GM18951 (cell line): ENCODE measurements around the gene HS3ST3A1.

Source experiments
- POLR2A ChIP-seq: IDR thresholded peaks from 4 replicates; pipeline ENCODE4 v1.6.1; 2011; ENCODE audit warnings: mild to moderate bottlenecking; ENCODE audit not compliant: insufficient read length, insufficient read depth; ENCODE audit errors: extremely low read depth
- in situ Hi-C: fragments of 300-500 bp; cut with MboI; formaldehyde crosslinking; loops from one replicate; pipeline ENCODE4 v1.12.0; 2022; ENCODE audit warnings: low sequenced_read_pairs, mixed read lengths, inconsistent platforms; ENCODE audit not compliant: unreplicated experiment

The HS3ST3A1 gene

DNA sequence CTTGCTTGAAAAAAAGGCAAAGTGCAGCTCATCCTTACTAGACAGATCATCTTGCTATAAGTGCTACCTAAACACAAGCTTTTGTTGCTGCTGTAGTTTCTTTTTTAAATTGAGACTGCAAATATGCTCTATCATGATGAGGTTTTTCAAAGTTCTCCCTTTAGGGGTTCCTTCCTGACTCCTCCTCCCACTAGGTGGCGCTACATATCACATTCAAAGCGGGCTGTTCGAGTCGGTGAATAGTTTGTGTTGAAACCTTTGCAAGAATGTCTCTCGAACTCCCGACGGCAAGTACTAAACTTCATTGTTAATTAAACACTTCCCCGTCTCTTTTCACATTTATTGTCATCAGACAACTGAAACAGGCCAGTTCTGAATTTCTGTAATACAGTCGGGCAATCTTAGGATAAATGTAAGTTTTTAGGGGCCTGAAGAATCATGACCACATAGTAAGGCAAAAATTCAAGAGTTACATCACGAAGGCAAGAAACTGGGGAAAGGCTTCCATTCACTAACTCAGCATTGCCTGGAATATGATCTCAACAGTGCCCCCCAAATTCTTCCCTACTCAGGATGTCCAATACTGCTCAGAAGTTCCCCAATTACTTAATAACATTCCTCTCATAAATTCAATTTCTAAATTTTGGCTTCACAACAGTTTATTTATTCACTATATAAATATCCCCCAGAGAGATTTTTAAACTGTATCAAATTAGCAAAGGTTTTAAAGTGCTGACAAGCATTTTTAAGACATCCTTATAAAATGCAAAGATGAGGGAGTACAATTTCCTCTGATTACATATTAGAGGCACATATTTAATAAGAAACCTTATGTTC, 6.7 kb downstream of the HS3ST3A1 start:
- in situ Hi-C loops, result loop anchor here (10.0 to 25.0 kb wide), 2 partner anchors 717 to 1330 kb away; partner anchors contain the start of gene HS3ST3B1
- no peak for TF ChIP-seq POLR2A

DNA sequence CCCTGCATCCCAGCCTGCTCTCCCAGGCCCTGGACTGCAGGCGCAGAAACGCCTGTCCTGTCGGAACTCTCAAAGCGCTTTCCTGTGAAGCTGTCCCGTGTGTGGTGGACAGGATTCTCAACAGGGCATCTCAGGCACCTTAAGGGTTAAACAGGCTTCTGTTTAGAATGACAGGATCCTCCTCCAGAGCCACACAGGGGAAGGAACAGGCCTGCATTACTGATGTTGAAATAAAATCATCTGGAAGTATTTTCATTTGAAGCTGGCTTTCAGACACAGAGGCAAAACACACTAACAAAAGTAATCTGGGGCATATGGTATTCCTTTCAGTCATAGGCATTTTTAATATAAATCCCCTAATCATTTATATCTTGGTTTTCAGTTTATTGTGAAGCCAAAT, 7.4 kb downstream of the HS3ST3A1 start:
- TF ChIP-seq POLR2A, result no peak
- in situ Hi-C loops, result loop anchor here (10.0 to 25.0 kb wide), 2 partner anchors 718 to 1330 kb away; partner anchors contain the start of gene HS3ST3B1

DNA sequence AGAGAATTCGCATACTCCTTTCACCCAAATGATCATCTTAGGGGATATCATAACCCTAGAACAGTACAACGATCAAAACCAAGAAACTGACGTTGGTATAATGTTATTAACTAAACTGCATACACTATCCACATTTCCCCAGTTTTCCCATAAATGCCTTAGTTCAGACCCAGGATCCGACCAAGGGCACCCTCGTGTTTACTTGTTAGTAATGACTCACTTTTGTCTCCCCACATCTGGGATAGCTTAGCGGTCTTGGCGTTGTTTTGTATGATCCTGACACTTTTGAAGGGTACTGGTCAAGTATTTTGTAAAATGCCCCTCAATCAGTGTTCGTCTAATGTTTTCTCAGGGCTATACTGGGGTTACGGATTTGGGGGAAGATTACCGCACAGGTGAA, 8.0 kb downstream of the HS3ST3A1 start:
- TF ChIP-seq POLR2A, result no peak
- in situ Hi-C loops, result loop anchor here (10.0 to 25.0 kb wide), 2 partner anchors 719 to 1331 kb away; partner anchors contain the start of gene HS3ST3B1

DNA sequence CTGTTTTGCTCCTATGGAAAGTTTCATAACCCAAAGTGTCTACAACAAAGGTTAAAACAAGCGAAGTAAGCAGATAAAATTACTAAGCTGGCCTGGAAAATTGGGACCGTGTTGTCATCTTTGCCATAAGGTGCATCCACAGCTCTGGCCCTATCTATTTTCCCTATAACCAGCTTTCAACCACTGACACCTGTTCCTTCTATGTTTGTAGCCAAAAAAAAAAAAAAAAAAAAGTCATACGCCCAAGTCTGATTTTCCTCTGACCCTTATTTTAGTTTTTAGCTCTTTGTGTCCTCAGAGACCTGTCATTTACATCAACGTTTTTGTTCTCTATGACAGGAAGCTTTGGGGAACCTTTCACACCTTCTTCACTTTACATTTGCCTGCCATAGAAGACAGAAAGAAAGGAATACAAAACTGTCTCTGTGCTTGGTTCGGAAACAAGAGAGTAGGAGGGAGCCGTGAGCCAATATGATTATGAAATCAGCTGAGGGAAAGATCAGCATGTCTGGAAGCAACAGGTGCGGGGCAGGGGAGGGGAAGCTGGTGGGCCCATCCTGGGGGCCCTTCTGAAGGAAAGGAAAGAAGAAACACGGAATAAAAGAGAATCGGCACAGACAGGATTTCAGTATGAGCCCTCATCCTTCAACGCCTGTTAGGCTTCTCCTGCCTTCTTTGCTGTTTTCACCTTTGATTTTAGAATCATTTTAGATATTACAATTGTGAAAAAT, 8.5 kb downstream of the HS3ST3A1 start:
- in situ Hi-C loops, result loop anchor here (10.0 to 25.0 kb wide), 2 partner anchors 719 to 1332 kb away; partner anchors contain the start of gene HS3ST3B1
- no peak for TF ChIP-seq POLR2A

DNA sequence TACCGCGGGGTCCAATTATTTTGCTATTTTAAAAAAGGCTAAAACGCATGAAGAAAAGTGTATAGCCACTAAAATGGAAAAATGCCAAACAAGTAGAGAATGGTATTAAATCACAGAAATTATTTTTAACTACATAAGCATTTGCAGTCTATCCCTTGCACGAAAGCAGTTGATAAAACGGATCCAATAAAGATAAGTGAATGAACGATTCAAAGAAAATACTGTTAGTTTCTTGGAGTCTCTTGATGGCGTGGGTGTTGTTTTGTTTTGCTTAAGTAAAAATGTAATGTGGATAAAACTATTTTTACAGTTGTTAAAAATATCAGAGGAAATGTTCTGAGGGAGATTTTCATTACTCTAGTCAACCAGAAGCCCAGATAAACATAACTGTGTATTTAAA, 9.3 kb downstream of the HS3ST3A1 start:
- TF ChIP-seq POLR2A, result no peak
- in situ Hi-C loops, result loop anchor here (10.0 to 25.0 kb wide), 2 partner anchors 720 to 1332 kb away; partner anchors contain the start of gene HS3ST3B1

DNA sequence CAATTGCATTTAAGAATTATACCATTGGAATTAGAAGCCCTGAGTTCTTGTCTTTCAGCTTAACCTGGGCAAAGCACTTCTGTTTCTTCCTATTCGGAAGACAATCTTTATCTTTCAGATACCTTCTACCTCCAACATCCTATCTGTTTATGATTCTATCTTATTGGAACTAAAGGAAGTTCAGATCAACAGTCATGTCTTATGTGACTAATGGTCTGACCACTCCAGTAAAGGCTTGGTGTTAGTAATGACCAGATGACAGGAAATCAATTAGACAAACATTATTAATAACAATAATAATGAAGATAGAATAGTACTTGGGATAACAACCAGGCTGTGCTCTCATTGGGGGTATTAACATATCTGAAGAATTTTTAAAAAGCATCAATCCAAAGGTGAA, 11.3 kb downstream of the HS3ST3A1 start:
- TF ChIP-seq POLR2A, result no peak
- in situ Hi-C loops, result loop anchor here (10.0 to 25.0 kb wide), 2 partner anchors 722 to 1334 kb away; partner anchors contain the start of gene HS3ST3B1

DNA sequence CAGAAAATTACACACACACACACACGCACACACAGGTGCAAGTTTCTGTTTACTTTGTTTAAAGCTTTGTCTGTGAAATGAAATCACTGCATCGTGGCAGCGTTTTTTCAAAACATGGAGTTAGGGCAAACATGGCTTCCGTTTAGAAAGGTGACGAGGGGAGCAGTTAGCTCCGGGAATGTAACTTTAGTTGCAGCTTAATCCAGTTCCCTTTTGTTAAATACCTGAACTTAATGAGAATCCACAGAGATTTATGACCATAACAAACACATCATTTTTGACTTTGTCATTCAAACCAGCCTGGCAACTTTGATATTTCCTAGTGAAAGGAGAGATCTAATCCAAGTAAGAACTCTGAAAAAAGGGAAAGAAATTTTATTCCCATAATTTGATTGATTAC, 12.1 kb downstream of the HS3ST3A1 start:
- no peak for TF ChIP-seq POLR2A
- in situ Hi-C loops, result loop anchor here (10.0 to 25.0 kb wide), 2 partner anchors 723 to 1335 kb away; partner anchors contain the start of gene HS3ST3B1

DNA sequence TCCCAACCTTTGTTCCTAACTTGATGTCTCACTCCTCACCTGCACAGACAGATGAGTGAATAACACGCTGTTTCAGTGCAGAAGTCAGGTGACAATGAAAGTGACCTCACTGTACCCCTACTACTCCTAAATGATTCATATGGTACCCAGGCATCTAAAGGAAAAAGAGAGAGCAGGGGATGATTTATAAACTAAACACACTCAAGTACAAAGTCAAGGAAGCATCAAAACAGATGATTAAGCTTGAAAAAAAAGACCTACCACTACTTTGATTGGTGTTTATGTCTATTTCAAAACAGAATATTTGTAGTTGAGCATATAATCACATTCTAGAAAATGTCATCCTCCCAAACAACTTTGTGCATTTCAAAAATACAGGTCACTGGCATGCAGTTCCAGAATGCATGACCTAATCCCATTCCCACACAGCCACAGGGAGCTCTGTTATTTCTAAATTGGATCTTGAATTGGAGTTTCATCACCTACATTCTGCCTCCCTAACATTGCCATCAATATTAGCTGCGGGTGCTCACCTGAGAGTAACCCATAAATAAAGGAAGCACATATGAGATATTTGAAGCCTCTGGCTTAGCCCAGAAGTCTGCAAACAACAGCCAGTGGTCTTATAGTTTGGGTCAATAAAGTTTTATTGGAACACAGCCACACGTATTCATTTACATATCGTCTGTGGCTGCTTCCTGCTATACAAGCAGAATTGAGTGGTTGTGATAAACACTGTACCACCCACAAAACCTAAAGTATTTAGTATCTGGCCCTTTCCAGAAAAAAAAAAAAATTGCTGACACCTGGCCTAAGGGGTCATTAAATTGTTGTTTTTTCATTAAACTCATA, 14.0 kb downstream of the HS3ST3A1 start:
- in situ Hi-C loops, result loop anchor here (25.0 kb wide), 1 partner anchor 725 kb away; the partner anchor contains the start of gene HS3ST3B1
- no peak for TF ChIP-seq POLR2A

DNA sequence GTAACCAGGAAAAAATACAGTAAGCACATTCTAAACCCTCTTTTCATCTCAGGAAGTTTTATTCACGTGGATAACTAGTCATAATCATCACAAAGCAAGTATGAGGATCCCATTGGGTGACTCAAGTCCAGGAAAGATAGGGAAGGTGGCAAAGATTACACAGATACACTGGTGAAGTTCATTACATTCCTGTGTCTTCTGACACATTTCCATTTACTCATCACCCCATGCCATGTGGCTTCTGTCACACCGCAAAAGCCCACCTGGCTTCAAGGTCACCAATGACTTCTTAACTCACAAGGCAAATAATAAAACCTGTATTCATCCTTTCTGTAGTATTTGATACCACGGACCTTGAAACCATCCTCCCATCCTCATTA, 17.0 kb downstream of the HS3ST3A1 start:
- in situ Hi-C loops, result loop anchor here (25.0 kb wide), 1 partner anchor 728 kb away; the partner anchor contains the start of gene HS3ST3B1
- no peak for TF ChIP-seq POLR2A

DNA sequence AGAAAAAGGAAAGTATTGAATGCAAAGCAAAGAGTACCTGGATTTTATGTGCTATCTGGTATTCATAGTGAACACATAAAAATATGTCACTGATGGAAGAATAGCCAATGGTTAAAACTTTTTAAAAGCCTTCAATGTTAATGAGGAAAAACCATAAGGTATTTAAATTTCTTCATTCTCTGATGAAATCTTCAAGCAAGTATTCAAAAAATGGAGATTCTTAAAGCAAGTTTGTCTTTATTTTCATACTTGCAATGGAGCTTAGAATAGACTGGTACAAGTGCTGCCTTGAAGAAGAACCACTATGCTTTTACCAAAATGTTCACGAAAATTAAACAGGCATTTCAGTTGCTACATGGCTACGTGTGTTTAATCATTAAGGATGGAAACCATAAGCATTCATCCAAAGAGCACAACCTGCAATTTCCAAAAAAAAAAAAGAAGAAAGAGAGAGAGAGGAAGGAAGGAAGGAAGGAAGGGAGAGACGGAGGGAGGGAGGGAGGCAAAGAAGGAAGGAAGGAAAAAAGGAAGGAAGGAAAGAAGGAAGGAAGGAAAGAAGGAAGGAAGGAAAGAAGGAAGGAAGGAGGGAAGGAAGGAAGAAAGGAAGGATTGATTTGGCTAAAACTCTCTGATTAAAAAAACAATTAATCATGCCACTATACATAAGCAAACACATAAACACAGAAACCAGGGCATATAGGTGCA, 17.6 kb downstream of the HS3ST3A1 start:
- TF ChIP-seq POLR2A, result no peak
- in situ Hi-C loops, result loop anchor here (25.0 kb wide), 1 partner anchor 728 kb away; the partner anchor contains the start of gene HS3ST3B1

DNA sequence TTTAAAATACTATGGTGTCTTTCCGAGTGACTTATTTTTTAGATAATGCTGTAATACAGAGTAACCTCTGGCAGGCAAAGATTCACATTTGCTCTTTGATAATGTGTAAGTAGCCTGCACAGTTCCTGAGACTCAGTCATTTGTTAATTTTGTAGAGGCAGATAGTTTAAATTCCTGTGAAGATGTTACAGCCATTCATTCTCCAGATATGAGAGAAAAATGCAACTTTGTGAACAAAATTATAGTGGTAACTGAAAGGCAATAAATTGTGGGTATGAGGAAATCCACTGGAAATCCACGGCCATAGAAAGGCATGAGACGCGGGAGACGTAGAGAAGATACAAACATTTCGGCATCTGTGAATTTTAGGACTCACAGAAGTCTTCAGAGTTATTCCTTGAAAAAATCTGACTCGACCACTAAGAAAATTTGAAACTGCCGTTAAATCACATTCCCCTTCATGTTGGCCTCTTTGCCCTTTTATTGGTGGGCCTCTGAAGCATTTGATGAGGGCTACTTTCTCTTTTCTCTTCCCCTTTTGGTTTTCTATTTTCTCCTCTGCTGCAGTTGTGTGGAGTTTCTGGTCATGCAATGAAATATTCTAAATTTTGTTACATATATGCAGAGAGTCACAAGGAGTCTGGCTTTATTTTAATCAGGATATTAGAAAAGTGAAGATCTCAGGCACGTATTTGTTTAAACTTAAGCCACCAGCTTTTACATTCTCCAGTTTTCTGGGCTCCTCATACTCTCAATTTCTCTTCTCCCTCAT, 18.8 kb downstream of the HS3ST3A1 start:
- in situ Hi-C loops, result loop anchor here (25.0 kb wide), 1 partner anchor 729 kb away; the partner anchor contains the start of gene HS3ST3B1
- TF ChIP-seq POLR2A, result no peak

DNA sequence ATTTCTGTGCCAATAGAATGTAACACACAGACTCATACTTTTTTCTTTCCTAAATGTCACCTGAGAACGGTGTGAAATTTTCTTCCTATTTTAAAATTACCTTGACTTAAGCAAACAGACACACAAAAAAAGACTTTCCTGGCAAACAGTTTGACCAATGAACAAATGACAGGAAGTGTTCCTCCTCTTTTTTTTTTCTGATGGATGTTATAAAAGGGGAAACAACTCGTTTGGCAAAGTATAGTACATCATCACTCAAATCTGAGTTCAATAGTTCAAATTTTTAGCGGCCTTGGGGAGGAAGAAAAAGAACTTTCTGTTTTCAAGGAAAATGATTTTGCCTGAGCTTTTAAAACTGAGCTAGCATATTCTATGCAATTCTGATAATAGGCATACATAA, 19.8 kb downstream of the HS3ST3A1 start:
- in situ Hi-C loops, result loop anchor here (25.0 kb wide), 1 partner anchor 730 kb away; the partner anchor contains the start of gene HS3ST3B1
- no peak for TF ChIP-seq POLR2A
